ENCODE results near the gene FARSB.

FARSB gene

DNA sequence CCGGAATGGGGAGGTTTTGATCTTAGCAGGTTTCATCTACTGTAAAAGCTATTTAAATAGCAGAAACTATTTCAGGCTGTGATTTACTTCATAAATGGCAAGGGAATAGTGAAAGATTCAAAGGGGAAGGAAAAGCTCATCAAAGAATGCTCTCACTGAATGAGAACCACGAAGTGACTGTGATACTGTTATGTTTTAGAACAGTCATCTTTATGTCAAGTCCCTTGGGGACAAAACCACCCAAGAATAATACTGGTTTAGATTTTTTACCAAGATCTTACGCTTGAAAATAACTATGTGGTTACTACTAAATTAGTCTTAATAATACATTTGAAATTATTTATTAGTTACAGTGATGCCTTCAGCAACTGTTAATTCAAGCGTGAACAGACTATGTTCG, 28.1 kb downstream of the FARSB start:
- Histone ChIP-seq H3K4me3 (ENCODE audit: low read depth, low read length) (no peak overlapping the region), H2BK120ac (ENCODE audit: insufficient read depth, low read length, poor library complexity) (no peak overlapping the region), H2BK5ac (ENCODE audit: low read depth, low read length, poor library complexity) (no peak overlapping the region), H3K9me3 (ENCODE audit: insufficient read depth, low read depth, low read length) (no peaks in the 10 kb centered on the region), H4K91ac (ENCODE audit: low read depth, low read length) (no peak overlapping the region), H2AFZ (ENCODE audit: insufficient read depth, low read length, poor library complexity) (no peak overlapping the region), H2BK12ac (ENCODE audit: low read length) (no peak overlapping the region), H3K4ac (ENCODE audit: low read depth, low read length) (no peak overlapping the region), H3K9ac (ENCODE audit: low read length) (no peak overlapping the region), H3K36me3 (ENCODE audit: control insufficient read depth in 1 of 2, insufficient read depth in 2 of 2, low read length in 2 of 2) (peaks cover 10 to 12% of the 10 kb centered on the region in 2 experiments), H3K4me1 (ENCODE audit: control insufficient read depth in 1 of 2, insufficient read depth in 2 of 2, low read length in 2 of 2) (no peaks in the 10 kb centered on the region), H4K12ac (ENCODE audit: low read depth, low read length) (no peak overlapping the region), H3K23ac (ENCODE audit: low read length) (no peak overlapping the region), H3K27me3 (ENCODE audit: insufficient read depth, low read length) (no peaks in the 10 kb centered on the region), H3K4me2 (ENCODE audit: low read length) (no peak overlapping the region), H3K79me1 (ENCODE audit: low read length) (no peaks in the 10 kb centered on the region), H3K18ac (ENCODE audit: low read length) (no peak overlapping the region), H3K79me2 (ENCODE audit: control insufficient read depth, insufficient read depth, low read length, poor library complexity) (no peaks in the 10 kb centered on the region), H3K14ac (ENCODE audit: low read length) (no peak overlapping the region), H3K27ac (ENCODE audit: low read depth, low read length) (no peak overlapping the region), H2AK5ac (ENCODE audit: low read length) (no peak overlapping the region), H4K8ac (ENCODE audit: low read depth, low read length) (no peak overlapping the region)
- no CpG with 5 or more reads among the region's 5 CpGs for WGBS (ENCODE audit: extremely low coverage, insufficient coverage, insufficient read length)
- no peak for DNase-seq

DNA sequence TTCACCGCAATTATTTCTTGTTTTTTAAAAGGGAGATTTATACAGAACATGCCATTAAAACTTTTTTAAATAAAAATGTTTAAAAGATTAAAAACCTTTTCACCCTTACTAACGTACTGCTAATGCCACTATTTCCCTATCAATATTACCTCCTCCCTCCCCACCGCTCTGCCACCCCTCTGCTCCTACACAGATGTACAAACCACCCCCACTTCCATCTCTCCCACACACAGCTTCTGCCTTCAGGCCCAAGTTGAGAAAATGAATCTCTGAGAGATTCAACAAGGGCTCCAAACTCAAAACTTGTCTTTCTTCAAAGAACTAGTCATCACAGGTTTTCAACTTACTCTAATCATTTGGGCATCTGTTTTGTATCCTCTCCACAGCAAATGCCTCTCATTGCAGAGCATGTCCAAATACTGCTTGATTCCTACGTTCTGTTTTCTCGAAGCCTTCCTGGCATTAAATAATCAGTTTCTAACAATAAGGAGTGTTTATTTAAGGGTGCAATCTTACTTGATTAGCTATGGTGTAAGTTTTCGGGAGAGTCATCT, 32.1 kb downstream of the FARSB start:
- WGBS (ENCODE audit: extremely low coverage, insufficient coverage, insufficient read length), result 100% methylated on average over 1 of the region's 6 CpGs
- H3K4me2 ChIP-seq (ENCODE audit: low read length), result no peak overlapping the region
- H2BK5ac ChIP-seq (ENCODE audit: low read depth, low read length, poor library complexity), result no peak overlapping the region
- no peak overlapping the region for H4K12ac ChIP-seq (ENCODE audit: low read depth, low read length)
- H3K36me3 ChIP-seq (ENCODE audit: control insufficient read depth in 1 of 2, insufficient read depth in 2 of 2, low read length in 2 of 2), result peaks cover 9% of the 10 kb centered on the region in 2 experiments
- H3K4me1 ChIP-seq (ENCODE audit: control insufficient read depth in 1 of 2, insufficient read depth in 2 of 2, low read length in 2 of 2), result no peaks in the 10 kb centered on the region
- H3K18ac ChIP-seq (ENCODE audit: low read length), result no peak overlapping the region
- no peaks in the 10 kb centered on the region for H3K9me3 ChIP-seq (ENCODE audit: insufficient read depth, low read depth, low read length)
- no peak overlapping the region for H4K91ac ChIP-seq (ENCODE audit: low read depth, low read length)
- H2AK5ac ChIP-seq (ENCODE audit: low read length), result no peak overlapping the region
- no peaks in the 10 kb centered on the region for H3K27me3 ChIP-seq (ENCODE audit: insufficient read depth, low read length)
- H3K4ac ChIP-seq (ENCODE audit: low read depth, low read length), result no peak overlapping the region
- H3K4me3 ChIP-seq (ENCODE audit: low read depth, low read length), result no peak overlapping the region
- H3K27ac ChIP-seq (ENCODE audit: low read depth, low read length), result no peak overlapping the region
- DNase-seq, result no peak
- H2AFZ ChIP-seq (ENCODE audit: insufficient read depth, low read length, poor library complexity), result no peak overlapping the region
- no peak overlapping the region for H3K9ac ChIP-seq (ENCODE audit: low read length)
- no peak overlapping the region for H2BK12ac ChIP-seq (ENCODE audit: low read length)
- no peaks in the 10 kb centered on the region for H3K79me2 ChIP-seq (ENCODE audit: control insufficient read depth, insufficient read depth, low read length, poor library complexity)
- H3K23ac ChIP-seq (ENCODE audit: low read length), result no peak overlapping the region
- H2BK120ac ChIP-seq (ENCODE audit: insufficient read depth, low read length, poor library complexity), result no peak overlapping the region
- H3K14ac ChIP-seq (ENCODE audit: low read length), result no peak overlapping the region
- no peak overlapping the region for H4K8ac ChIP-seq (ENCODE audit: low read depth, low read length)
- H3K79me1 ChIP-seq (ENCODE audit: low read length), result no peaks in the 10 kb centered on the region

DNA sequence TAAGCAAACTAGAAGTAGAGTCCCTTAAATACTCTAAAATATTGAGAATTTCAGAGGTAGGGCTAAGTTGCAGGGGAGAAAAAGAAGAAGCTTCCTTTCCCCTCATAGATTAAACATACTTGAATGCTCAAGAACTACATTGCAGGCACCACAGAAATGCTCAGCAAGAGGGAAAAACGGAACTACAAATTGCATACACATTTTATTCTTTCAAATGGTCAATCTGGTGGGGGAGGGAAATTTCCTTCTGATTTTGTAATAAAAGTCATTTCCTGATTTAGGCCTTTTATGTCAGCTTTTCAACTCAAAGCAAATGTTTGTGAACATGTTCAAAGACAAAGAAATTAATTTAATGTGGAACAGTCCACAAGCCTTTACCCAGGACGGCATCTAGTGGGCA, 33.0 kb downstream of the FARSB start:
- no peak overlapping the region for H3K18ac ChIP-seq (ENCODE audit: low read length)
- H2BK12ac ChIP-seq (ENCODE audit: low read length), result no peak overlapping the region
- H2AK5ac ChIP-seq (ENCODE audit: low read length), result no peak overlapping the region
- H2BK120ac ChIP-seq (ENCODE audit: insufficient read depth, low read length, poor library complexity), result no peak overlapping the region
- WGBS (ENCODE audit: extremely low coverage, insufficient coverage, insufficient read length), result no CpG with 5 or more reads among the region's 2 CpGs
- no peaks in the 10 kb centered on the region for H3K27me3 ChIP-seq (ENCODE audit: insufficient read depth, low read length)
- no peak overlapping the region for H3K14ac ChIP-seq (ENCODE audit: low read length)
- no peak overlapping the region for H4K12ac ChIP-seq (ENCODE audit: low read depth, low read length)
- H3K4me1 ChIP-seq (ENCODE audit: control insufficient read depth in 1 of 2, insufficient read depth in 2 of 2, low read length in 2 of 2), result no peaks in the 10 kb centered on the region
- no peak overlapping the region for H3K4me3 ChIP-seq (ENCODE audit: low read depth, low read length)
- DNase-seq, result no peak
- H3K23ac ChIP-seq (ENCODE audit: low read length), result no peak overlapping the region
- no peaks in the 10 kb centered on the region for H3K79me2 ChIP-seq (ENCODE audit: control insufficient read depth, insufficient read depth, low read length, poor library complexity)
- H4K8ac ChIP-seq (ENCODE audit: low read depth, low read length), result no peak overlapping the region
- no peak overlapping the region for H3K9ac ChIP-seq (ENCODE audit: low read length)
- H3K27ac ChIP-seq (ENCODE audit: low read depth, low read length), result no peak overlapping the region
- H4K91ac ChIP-seq (ENCODE audit: low read depth, low read length), result no peak overlapping the region
- H3K4me2 ChIP-seq (ENCODE audit: low read length), result no peak overlapping the region
- H3K79me1 ChIP-seq (ENCODE audit: low read length), result no peaks in the 10 kb centered on the region
- H2AFZ ChIP-seq (ENCODE audit: insufficient read depth, low read length, poor library complexity), result no peak overlapping the region
- H3K4ac ChIP-seq (ENCODE audit: low read depth, low read length), result no peak overlapping the region
- no peaks in the 10 kb centered on the region for H3K9me3 ChIP-seq (ENCODE audit: insufficient read depth, low read depth, low read length)
- H2BK5ac ChIP-seq (ENCODE audit: low read depth, low read length, poor library complexity), result no peak overlapping the region
- H3K36me3 ChIP-seq (ENCODE audit: control insufficient read depth in 1 of 2, insufficient read depth in 2 of 2, low read length in 2 of 2), result peaks cover 9% of the 10 kb centered on the region in 2 experiments

DNA sequence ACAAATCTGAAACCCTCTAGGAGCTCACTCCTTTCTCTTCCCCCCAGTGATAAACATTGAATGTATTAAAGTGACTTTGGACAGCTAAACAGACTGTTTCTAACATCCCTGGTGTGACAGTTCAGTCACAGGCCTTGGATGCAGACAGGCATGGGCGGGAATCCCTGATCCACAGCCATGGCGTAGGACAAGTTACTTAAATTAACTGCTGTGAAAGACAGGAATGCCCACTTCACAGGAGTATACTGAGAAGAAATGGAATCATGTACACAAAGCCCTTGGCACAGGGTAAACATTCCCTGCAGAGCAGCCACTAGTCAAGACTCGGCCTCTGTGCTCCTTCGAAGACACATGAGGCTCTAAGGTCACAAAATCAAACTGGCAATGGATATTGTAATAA, 34.0 kb downstream of the FARSB start:
- Histone ChIP-seq H3K4ac (ENCODE audit: low read depth, low read length) (no peak overlapping the region), H3K27ac (ENCODE audit: low read depth, low read length) (no peak overlapping the region), H2BK12ac (ENCODE audit: low read length) (no peak overlapping the region), H3K36me3 (ENCODE audit: control insufficient read depth in 1 of 2, insufficient read depth in 2 of 2, low read length in 2 of 2) (peaks cover 9% of the 10 kb centered on the region in 2 experiments), H3K4me3 (ENCODE audit: low read depth, low read length) (no peak overlapping the region), H3K9ac (ENCODE audit: low read length) (no peak overlapping the region), H3K4me2 (ENCODE audit: low read length) (no peak overlapping the region), H3K23ac (ENCODE audit: low read length) (no peak overlapping the region), H3K14ac (ENCODE audit: low read length) (no peak overlapping the region), H2AFZ (ENCODE audit: insufficient read depth, low read length, poor library complexity) (no peak overlapping the region), H2BK5ac (ENCODE audit: low read depth, low read length, poor library complexity) (no peak overlapping the region), H4K91ac (ENCODE audit: low read depth, low read length) (no peak overlapping the region), H3K9me3 (ENCODE audit: insufficient read depth, low read depth, low read length) (no peaks in the 10 kb centered on the region), H3K79me1 (ENCODE audit: low read length) (no peaks in the 10 kb centered on the region), H3K4me1 (ENCODE audit: control insufficient read depth in 1 of 2, insufficient read depth in 2 of 2, low read length in 2 of 2) (no peaks in the 10 kb centered on the region), H3K27me3 (ENCODE audit: insufficient read depth, low read length) (no peaks in the 10 kb centered on the region), H4K8ac (ENCODE audit: low read depth, low read length) (no peak overlapping the region), H3K18ac (ENCODE audit: low read length) (no peak overlapping the region), H4K12ac (ENCODE audit: low read depth, low read length) (no peak overlapping the region), H2BK120ac (ENCODE audit: insufficient read depth, low read length, poor library complexity) (no peak overlapping the region), H2AK5ac (ENCODE audit: low read length) (no peak overlapping the region), H3K79me2 (ENCODE audit: control insufficient read depth, insufficient read depth, low read length, poor library complexity) (no peaks in the 10 kb centered on the region)
- no peak for DNase-seq
- WGBS (ENCODE audit: extremely low coverage, insufficient coverage, insufficient read length), result no CpG with 5 or more reads among the region's 4 CpGs

Measured in trophoblast cell (in vitro differentiated cells and primary cell).